Neural cell (in vitro differentiated cells): ENCODE measurements around the gene TET2. TPM values are rescaled to one million over a fixed set of nuclear protein-coding genes. Genes with fewer than 3 reads are reported as not detected.

ENCODE experiments used
- H2AFZ ChIP-seq: fragments of 200-600, 300-800 bp; sonication (generic), shearing (Covaris generic); 2 replicates; pipeline ENCODE4 v1.6.0; 2014; ENCODE audit warnings: low read depth, mild to moderate bottlenecking, antibody characterized with exemption, low read length, moderate library complexity
- H3F3A ChIP-seq: fragments of 200-600 bp; shearing (Covaris generic); 2 replicates; pipeline ENCODE4 v1.6.1; 2016; ENCODE audit warnings: mild to moderate bottlenecking, moderate library complexity, mixed read lengths, antibody characterized with exemption, low read length; ENCODE audit not compliant: insufficient read depth, poor library complexity, severe bottlenecking
- H3K27ac ChIP-seq: fragments of 200-600, 300-800 bp; sonication (generic), shearing (Covaris generic); 2 replicates; pipeline ENCODE4 v1.5.1; 2014; ENCODE audit warnings: mild to moderate bottlenecking, low read length, moderate library complexity
- H3K27me3 ChIP-seq: fragments of 300-800, 200-600 bp; sonication (generic), shearing (Covaris generic); 2 replicates; pipeline ENCODE4 v1.6.0; 2014; ENCODE audit warnings: mild to moderate bottlenecking, low read depth, low read length, moderate library complexity; ENCODE audit not compliant: insufficient read depth
- H3K36me3 ChIP-seq: fragments of 300-800, 200-600 bp; sonication (generic), shearing (Covaris generic); 2 replicates; pipeline ENCODE4 v1.5.1; 2014; ENCODE audit warnings: mild to moderate bottlenecking, antibody characterized with exemption, low read length, moderate library complexity; ENCODE audit not compliant: insufficient read depth
- H3K4me2 ChIP-seq: fragments of 300-800, 200-600 bp; sonication (generic), shearing (Covaris generic); 2 replicates; pipeline ENCODE4 v1.6.0; 2014; ENCODE audit warnings: mild to moderate bottlenecking, low read length
- H3K4me3 ChIP-seq: fragments of 300-800, 200-600 bp; sonication (generic), shearing (Covaris generic); 2 replicates; pipeline ENCODE4 v1.5.1; 2014; ENCODE audit warnings: mild to moderate bottlenecking, low read length, moderate library complexity
- H3K79me2 ChIP-seq: fragments of 200-600 bp; shearing (Covaris generic); replicated peaks from 2 replicates; pipeline ENCODE4 v1.6.0; 2014; ENCODE audit warnings: mild to moderate bottlenecking, low read length, moderate library complexity; ENCODE audit not compliant: insufficient read depth
- H3K9ac ChIP-seq: fragments of 300-800, 200-600 bp; sonication (generic), shearing (Covaris generic); 2 replicates; pipeline ENCODE4 v1.6.1; 2016; ENCODE audit warnings: mild to moderate bottlenecking, low read length, mixed read lengths
- H3K9me2 ChIP-seq: fragments of 200-600 bp; shearing (Covaris generic); 2 replicates; pipeline ENCODE4 v1.6.1; 2016; ENCODE audit warnings: mild to moderate bottlenecking, low read length, mixed read lengths; ENCODE audit not compliant: insufficient read depth
- H3K9me3 ChIP-seq: fragments of 200-600, 300-800 bp; sonication (generic), shearing (Covaris generic); 2 replicates; pipeline ENCODE4 v1.6.1; 2016; ENCODE audit warnings: mild to moderate bottlenecking, mixed run types, low read length, moderate library complexity, mixed read lengths
- H4K20me1 ChIP-seq: fragments of 200-600 bp; shearing (Covaris generic); 2 replicates; pipeline ENCODE4 v1.6.1; 2016; ENCODE audit warnings: mild to moderate bottlenecking, mixed run types; ENCODE audit not compliant: insufficient read depth
- CTCF ChIP-seq: fragments of 450-650 bp; IDR thresholded peaks from 2 replicates; pipeline ENCODE4 v1.5.1; 2014; ENCODE audit warnings: antibody characterized with exemption, mild to moderate bottlenecking, moderate library complexity; ENCODE audit not compliant: poor library complexity, severe bottlenecking
- EP300 ChIP-seq: fragments of 450-650 bp; conservative IDR thresholded peaks from 2 replicates; pipeline ENCODE4 v1.6.1; 2014; ENCODE audit warnings: antibody characterized with exemption, mild to moderate bottlenecking, moderate library complexity; ENCODE audit not compliant: poor library complexity, severe bottlenecking
- EZH2 ChIP-seq: fragments of 200-600, 300-800 bp; shearing (Covaris generic), sonication (generic); IDR thresholded peaks from 2 replicates; pipeline ENCODE4 v1.6.1; 2014; ENCODE audit warnings: antibody characterized with exemption, low read length, borderline replicate concordance, mild to moderate bottlenecking; ENCODE audit not compliant: insufficient read depth, poor library complexity, severe bottlenecking
- MXI1 ChIP-seq: fragments of 450-650 bp; conservative IDR thresholded peaks from 2 replicates; pipeline ENCODE4 v1.6.1; 2014; ENCODE audit warnings: antibody characterized with exemption, mild to moderate bottlenecking; ENCODE audit not compliant: poor library complexity, severe bottlenecking
- POLR2AphosphoS5 ChIP-seq: IDR thresholded peaks from 2 replicates; pipeline ENCODE4 v1.6.1; 2012
- RAD21 ChIP-seq: fragments of 450-650 bp; conservative IDR thresholded peaks from 2 replicates; pipeline ENCODE4 v1.6.1; 2014; ENCODE audit warnings: antibody characterized with exemption, mild to moderate bottlenecking, moderate library complexity
- REST ChIP-seq: IDR thresholded peaks from 2 replicates; pipeline ENCODE4 v1.6.1; 2012; ENCODE audit warnings: borderline replicate concordance
- SMC3 ChIP-seq: fragments of 450-650 bp; conservative IDR thresholded peaks from 2 replicates; pipeline ENCODE4 v1.6.1; 2014; ENCODE audit warnings: antibody characterized with exemption, mild to moderate bottlenecking, moderate library complexity; ENCODE audit not compliant: poor library complexity
- TAF1 ChIP-seq: IDR thresholded peaks from 2 replicates; pipeline ENCODE4 v1.6.1; 2012; ENCODE audit warnings: low read depth
- polyA plus RNA-seq: library from polyadenylated mRNA; depleted of rRNA; stranded (reverse); fragments of >200 nt; gene quantifications from 2 replicates; pipeline ENCODE4 v1.2.3, GENCODE V29; 2014

The TET2 gene
- polyA plus RNA-seq, 1 donor from 2014 or later, result 27.1 TPM

DNA sequence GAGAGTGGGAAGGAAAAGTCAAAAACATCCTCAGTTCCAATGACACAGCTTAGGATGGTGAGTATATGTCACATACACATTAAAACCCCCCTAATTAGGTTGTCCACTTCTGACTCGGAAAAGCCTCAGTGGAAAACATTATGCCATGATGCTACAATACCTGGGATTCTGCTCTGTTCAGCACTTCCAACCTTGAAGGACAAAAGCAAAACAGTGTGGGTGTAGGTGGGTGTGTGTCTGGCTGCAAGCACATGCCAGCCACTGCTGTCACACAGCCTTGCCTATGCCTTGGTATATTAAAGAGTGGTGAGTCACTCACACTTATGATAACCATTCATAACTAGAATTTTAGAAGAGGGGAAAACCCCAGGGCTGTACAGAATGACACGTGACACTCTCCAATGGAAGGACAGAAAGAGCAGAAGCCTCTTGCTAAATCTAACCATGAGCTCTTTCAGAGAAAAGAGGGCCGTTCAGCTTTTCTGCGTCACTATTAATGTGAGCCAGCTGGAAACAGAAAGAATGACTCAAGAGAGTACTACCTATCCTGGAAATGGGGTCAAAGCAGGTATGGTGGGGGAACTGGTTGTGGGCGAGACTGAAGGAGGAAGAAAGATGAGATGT lies 159.6 kb downstream of the TET2 start:
- no peaks in the 10 kb centered on the region for H4K20me1 ChIP-seq
- no peak overlapping the region for H3K9ac ChIP-seq
- no peaks in the 10 kb centered on the region for H3K36me3 ChIP-seq
- no peak overlapping the region for H3K4me3 ChIP-seq
- TF ChIP-seq RAD21 (no peak), TAF1 (no peak)
- no peaks in the 10 kb centered on the region for H3K9me2 ChIP-seq
- no peaks in the 10 kb centered on the region for H3K27me3 ChIP-seq
- H2AFZ ChIP-seq, result no peak overlapping the region
- no peak overlapping the region for H3K27ac ChIP-seq
- H3K4me2 ChIP-seq, result no peak overlapping the region
- H3K79me2 ChIP-seq, result no peaks in the 10 kb centered on the region
- H3K9me3 ChIP-seq, result no peaks in the 10 kb centered on the region
- no peaks in the 10 kb centered on the region for H3F3A ChIP-seq

GRCh38 chr4:105306820-105307219 lies 160.1 kb downstream of the TET2 start:
- TF ChIP-seq POLR2AphosphoS5, result no peak
- no peak for TF ChIP-seq EP300
- no peak for TF ChIP-seq TAF1
- TF ChIP-seq RAD21, result no peak
- TF ChIP-seq REST, result no peak
- TF ChIP-seq CTCF, result no peak
- TF ChIP-seq SMC3, result no peak
- no peak for TF ChIP-seq EZH2
- no peak for TF ChIP-seq MXI1
- Histone ChIP-seq H3K9me2 (no peaks in the 10 kb centered on the region), H3K79me2 (no peaks in the 10 kb centered on the region), H3K9ac (no peak overlapping the region), H3K27me3 (no peaks in the 10 kb centered on the region), H3K9me3 (no peaks in the 10 kb centered on the region), H3F3A (no peaks in the 10 kb centered on the region), H3K36me3 (no peaks in the 10 kb centered on the region), H4K20me1 (no peaks in the 10 kb centered on the region), H3K4me3 (no peak overlapping the region), H3K27ac (no peak overlapping the region), H2AFZ (no peak overlapping the region), H3K4me2 (no peak overlapping the region)

DNA sequence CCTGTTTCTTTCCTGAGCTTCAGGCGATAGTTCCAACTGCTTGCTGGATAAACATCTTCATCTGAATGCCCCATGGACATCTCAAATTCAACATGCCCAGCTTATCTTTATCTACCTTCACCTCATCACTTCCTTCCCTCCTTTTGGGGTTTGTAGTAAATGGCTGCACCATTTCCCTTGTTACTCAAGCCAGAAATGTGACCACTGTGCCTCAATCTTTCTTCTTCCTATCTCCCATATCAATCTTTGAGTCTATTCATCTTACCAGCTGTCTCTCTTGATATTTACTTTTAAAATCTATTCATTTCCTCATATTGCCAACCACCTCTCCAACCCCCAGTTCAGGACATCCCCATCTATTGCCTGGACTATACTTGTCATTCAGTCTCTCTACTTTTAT lies 171.8 kb downstream of the TET2 start:
- TF ChIP-seq EZH2 (no peak), REST (no peak), MXI1 (no peak), TAF1 (no peak), EP300 (no peak), SMC3 (no peak), POLR2AphosphoS5 (no peak), CTCF (no peak), RAD21 (no peak)
- no peaks in the 10 kb centered on the region for H3K27me3 ChIP-seq

More for the DNA sequence above, 171.8 kb downstream of the TET2 start:
- Histone ChIP-seq H3K9me2 (no peaks in the 10 kb centered on the region), H3K79me2 (no peaks in the 10 kb centered on the region), H2AFZ (no peak overlapping the region), H3K9me3 (no peaks in the 10 kb centered on the region), H4K20me1 (no peaks in the 10 kb centered on the region), H3K36me3 (no peaks in the 10 kb centered on the region), H3F3A (no peaks in the 10 kb centered on the region), H3K4me3 (no peak overlapping the region), H3K9ac (no peak overlapping the region), H3K27ac (no peak overlapping the region), H3K4me2 (no peak overlapping the region)
